CD4-positive, alpha-beta T cell (primary cell): Measurements from ENCODE around the gene PTPN21. TPM values are rescaled to one million over a fixed set of nuclear protein-coding genes. Genes with fewer than 3 reads are reported as not detected.

ENCODE experiments used
- ATAC-seq: fragments of 200-7000 bp; cut with Tn5 transposase; one replicate; pipeline ENCODE4 v1.10.0; 2022; ENCODE audit warnings: mild to moderate bottlenecking; ENCODE audit not compliant: poor library complexity
- CTCF ChIA-PET: fragments of 350-600 bp; sonication (Branson Sonifier 250); formaldehyde crosslinking; loops from one replicate; lab custom pipeline; 2021; ENCODE audit warnings: antibody characterized with exemption, inconsistent platforms; lab: Charles Lee
- POLR2A ChIA-PET: fragments of 350-600 bp; sonication (Branson Sonifier 250); formaldehyde crosslinking; loops from one replicate; lab custom pipeline; 2021; ENCODE audit warnings: antibody characterized with exemption, inconsistent platforms; lab: Charles Lee
- DNase-seq, 14 experiments: peaks; one replicate each; pipeline ENCODE4 v3.0.0-alpha.2; 2013 to 2020; ENCODE audit warnings: mixed read lengths in 2 of 14
- H3K27ac ChIP-seq, 2 donors: one replicate each; pipeline versions ENCODE4 v1.5.1 to v1.7.0; 2013; ENCODE audit warnings: low read length in 2 of 2, low read depth in 1 of 2, mild to moderate bottlenecking in 1 of 2
- H3K27me3 ChIP-seq, 2 experiments: 1 replicate in 1 of 2; 2 replicates in 1 of 2; pipeline versions ENCODE4 v1.6.1 to v1.7.0; 2013; ENCODE audit warnings: low read length in 2 of 2, control low read depth in 1 of 2, mild to moderate bottlenecking in 1 of 2, moderate library complexity in 1 of 2; ENCODE audit not compliant: insufficient read depth in 2 of 2, control insufficient read depth in 1 of 2
- H3K36me3 ChIP-seq: one replicate; pipeline ENCODE4 v1.6.1; 2013; ENCODE audit warnings: low read length, control low read depth; ENCODE audit not compliant: insufficient read depth
- H3K4me1 ChIP-seq: one replicate; pipeline ENCODE4 v1.6.1; 2013; ENCODE audit warnings: low read length, control low read depth; ENCODE audit not compliant: insufficient read depth
- H3K4me3 ChIP-seq: one replicate; pipeline ENCODE4 v1.5.1; 2013; ENCODE audit warnings: mild to moderate bottlenecking, low read length, moderate library complexity
- H3K9me3 ChIP-seq, 2 experiments: 1 replicate in 1 of 2; 2 replicates in 1 of 2; pipeline versions ENCODE4 v1.6.1 to v1.7.0; 2013; ENCODE audit warnings: low read length in 2 of 2, mild to moderate bottlenecking in 2 of 2, control low read depth in 1 of 2, moderate library complexity in 1 of 2; ENCODE audit not compliant: control insufficient read depth in 1 of 2, insufficient read depth in 1 of 2
- H3K27ac Mint-ChIP-seq: one replicate; pipeline ENCODE4 v1.8.0; 2020; ENCODE audit warnings: mixed read lengths
- H3K27me3 Mint-ChIP-seq: one replicate; pipeline ENCODE4 v1.8.0; 2021; ENCODE audit warnings: mixed read lengths
- H3K36me3 Mint-ChIP-seq: one replicate; pipeline ENCODE4 v1.8.0; 2021; ENCODE audit warnings: low read depth, mixed read lengths
- H3K4me1 Mint-ChIP-seq: one replicate; pipeline ENCODE4 v1.8.0; 2021; ENCODE audit warnings: low read depth, mixed read lengths
- H3K4me3 Mint-ChIP-seq: one replicate; pipeline ENCODE4 v1.8.0; 2020; ENCODE audit warnings: mild to moderate bottlenecking, mixed read lengths
- H3K9me3 Mint-ChIP-seq: one replicate; pipeline ENCODE4 v1.8.0; 2020; ENCODE audit warnings: mixed read lengths
- CTCF ChIP-seq: fragments of 200-600 bp; IDR thresholded peaks from one replicate; pipeline ENCODE4 v1.8.0; 2022; ENCODE audit warnings: antibody characterized with exemption, mild to moderate bottlenecking
- intact Hi-C, 2 experiments: fragments of 100-400 bp; cut with DNase I in 1 of 2; cut with micrococcal nuclease in 1 of 2; formaldehyde crosslinking; loops; one replicate each; pipeline versions ENCODE4 v1.15.1 to v1.9.0; 2023 to 2025; cut with DNase I, micrococcal nuclease
- total RNA-seq, 174 experiments: library from RNA in 2 of 174; stranded (reverse) in 2 of 174; gene quantifications; one replicate each; pipeline ENCODE4 v1.2.3 and lab custom pipeline; 2021 to 2026

PTPN21 gene
- total RNA-seq, 2 experiments from 2014 or later: not detected

GRCh38 chr14:88597038-88597437, 42.2 kb upstream of the PTPN21 start:
- no peaks in the 10 kb centered on the region for H3K27me3 Mint-ChIP-seq
- H3K9me3 Mint-ChIP-seq: no peaks in the 10 kb centered on the region
- H3K27ac Mint-ChIP-seq: no peak overlapping the region
- Histone ChIP-seq H3K9me3 (no peaks in the 10 kb centered on the region), H3K27me3 (no peaks in the 10 kb centered on the region), H3K27ac (no peak overlapping the region), H3K4me3 (no peak overlapping the region), H3K4me1 (peaks cover 14% of the 10 kb centered on the region), H3K36me3 (peaks cover 32% of the 10 kb centered on the region)
- POLR2A ChIA-PET: no interaction called here
- H3K4me1 Mint-ChIP-seq: peaks cover 17% of the 10 kb centered on the region
- intact Hi-C loops: no loop called here
- no peak for ATAC-seq
- no peak overlapping the region for H3K4me3 Mint-ChIP-seq
- CTCF ChIA-PET: no interaction called here
- TF ChIP-seq CTCF: no peak
- no peak for DNase-seq
- H3K36me3 Mint-ChIP-seq: peaks cover 90% of the 10 kb centered on the region

GRCh38 chr14:88592031-88592430, 37.2 kb upstream of the PTPN21 start:
- Mint-ChIP-seq H3K4me3 (no peak overlapping the region), H3K9me3 (no peaks in the 10 kb centered on the region), H3K27me3 (no peaks in the 10 kb centered on the region), H3K36me3 (peaks cover 91% of the 10 kb centered on the region), H3K27ac (no peak overlapping the region), H3K4me1 (no peaks in the 10 kb centered on the region)
- TF ChIP-seq CTCF: no peak
- POLR2A ChIA-PET: no interaction called here
- H3K4me1 ChIP-seq: no peaks in the 10 kb centered on the region
- intact Hi-C loops: no loop called here
- peaks cover 36% of the 10 kb centered on the region for H3K36me3 ChIP-seq
- ATAC-seq (no peak), DNase-seq (no peak)
- no peaks in the 10 kb centered on the region for H3K27me3 ChIP-seq
- no peak overlapping the region for H3K4me3 ChIP-seq
- no peak overlapping the region for H3K27ac ChIP-seq
- CTCF ChIA-PET: no interaction called here
- H3K9me3 ChIP-seq: no peaks in the 10 kb centered on the region

GRCh38 chr14:88590173-88590572, 35.4 kb upstream of the PTPN21 start:
- ChIA-PET CTCF (no interaction called here), POLR2A (no interaction called here)
- no peaks in the 10 kb centered on the region for H3K27me3 ChIP-seq
- no peaks in the 10 kb centered on the region for H3K9me3 ChIP-seq
- no peaks in the 10 kb centered on the region for H3K27me3 Mint-ChIP-seq
- no peak overlapping the region for H3K27ac Mint-ChIP-seq
- no peak overlapping the region for H3K4me3 ChIP-seq
- ATAC-seq (no peak), DNase-seq (no peak)
- no peaks in the 10 kb centered on the region for H3K9me3 Mint-ChIP-seq
- H3K36me3 ChIP-seq: peaks cover 38% of the 10 kb centered on the region
- H3K36me3 Mint-ChIP-seq: peaks cover 91% of the 10 kb centered on the region
- H3K4me1 Mint-ChIP-seq: no peaks in the 10 kb centered on the region
- TF ChIP-seq CTCF: no peak
- no peaks in the 10 kb centered on the region for H3K4me1 ChIP-seq
- H3K4me3 Mint-ChIP-seq: no peak overlapping the region
- no peak overlapping the region for H3K27ac ChIP-seq
- intact Hi-C loops: no loop called here
